GM19452 (cell line): ENCODE data around the gene RAX2.
"Not testable (repeated sequence)": the region's sequence is repeated elsewhere in the genome, so short reads cannot be mapped to it uniquely, and the experiment has no call there.

Experiments used
- ATAC-seq: cut with Tn5 transposase; IDR thresholded peaks from one replicate; pipeline ENCODE4 v1.9.1; 2021; ENCODE audit not compliant: unreplicated experiment

RAX2 gene

GRCh38 chr19:3778104-3778867, 6.3 kb upstream of the RAX2 start:
- no peak for ATAC-seq

- no peak for ATAC-seq
These were observed 4.5 kb upstream of the RAX2 start for GRCh38 chr19:3776479-3777040.

GRCh38 chr19:3775831-3776230, 3.8 kb upstream of the RAX2 start:
- no peak for ATAC-seq

DNA sequence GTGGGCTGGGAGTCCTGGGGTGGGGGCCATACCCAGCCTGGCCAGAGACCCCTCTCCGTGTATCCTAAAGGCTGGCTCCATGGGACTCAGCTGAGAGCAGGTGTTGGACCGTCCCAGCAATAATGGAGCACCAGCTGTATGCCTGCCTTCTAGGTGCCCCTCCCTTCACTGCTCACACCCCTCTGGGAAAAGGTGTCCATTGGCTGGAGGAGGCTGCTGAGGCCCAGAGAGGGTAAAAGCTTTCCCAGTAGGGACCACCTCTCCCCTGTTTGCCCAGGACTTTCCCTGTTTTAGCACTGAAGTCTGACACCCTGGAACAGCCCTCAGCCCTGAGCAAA, 3.3 kb upstream of the RAX2 start:
- ATAC-seq, result no peak

DNA sequence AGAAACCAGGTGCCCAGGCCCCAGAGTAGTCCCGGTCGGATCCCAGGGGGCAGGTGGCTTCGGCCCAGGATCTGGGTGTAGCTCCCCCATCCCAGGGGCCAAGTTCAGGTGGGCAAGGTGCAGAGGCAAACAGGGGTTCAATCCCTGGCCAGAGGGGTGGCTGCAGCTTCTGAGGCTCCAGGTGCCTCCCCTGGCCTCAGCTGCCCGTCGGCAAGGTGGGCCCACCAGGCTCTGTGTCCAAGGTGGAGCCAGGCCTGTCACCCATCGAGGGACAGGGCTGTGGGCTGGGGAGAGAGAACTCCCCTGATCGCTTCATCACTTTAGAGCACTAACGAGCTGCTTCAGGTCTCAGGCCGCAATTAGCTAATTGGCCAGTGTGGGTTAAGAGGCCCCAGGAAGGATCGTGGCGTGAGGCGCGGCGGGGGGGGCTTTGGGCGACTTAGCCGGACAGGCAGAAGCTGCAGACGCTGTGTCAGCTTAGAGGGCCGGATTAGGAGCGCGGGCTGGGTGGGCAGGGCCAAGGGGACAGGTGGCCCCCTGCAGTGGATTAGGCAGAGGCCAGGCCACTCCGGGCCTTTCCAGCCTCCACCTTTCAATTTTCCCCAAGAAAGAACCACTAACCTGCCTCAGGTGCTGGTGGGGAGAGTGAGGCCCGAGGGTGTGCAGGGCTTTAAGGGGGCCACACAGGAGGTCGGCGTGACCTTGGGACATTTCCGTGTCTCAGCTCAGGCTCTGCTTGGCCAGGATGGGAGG, 2.8 kb upstream of the RAX2 start:
- no peak for ATAC-seq

- no peak for ATAC-seq
These were observed 1.9 kb upstream of the RAX2 start for GRCh38 chr19:3773814-3774515.

- ATAC-seq, result no peak
These were observed 775 bp downstream of the RAX2 start for GRCh38 chr19:3771000-3771905.

DNA sequence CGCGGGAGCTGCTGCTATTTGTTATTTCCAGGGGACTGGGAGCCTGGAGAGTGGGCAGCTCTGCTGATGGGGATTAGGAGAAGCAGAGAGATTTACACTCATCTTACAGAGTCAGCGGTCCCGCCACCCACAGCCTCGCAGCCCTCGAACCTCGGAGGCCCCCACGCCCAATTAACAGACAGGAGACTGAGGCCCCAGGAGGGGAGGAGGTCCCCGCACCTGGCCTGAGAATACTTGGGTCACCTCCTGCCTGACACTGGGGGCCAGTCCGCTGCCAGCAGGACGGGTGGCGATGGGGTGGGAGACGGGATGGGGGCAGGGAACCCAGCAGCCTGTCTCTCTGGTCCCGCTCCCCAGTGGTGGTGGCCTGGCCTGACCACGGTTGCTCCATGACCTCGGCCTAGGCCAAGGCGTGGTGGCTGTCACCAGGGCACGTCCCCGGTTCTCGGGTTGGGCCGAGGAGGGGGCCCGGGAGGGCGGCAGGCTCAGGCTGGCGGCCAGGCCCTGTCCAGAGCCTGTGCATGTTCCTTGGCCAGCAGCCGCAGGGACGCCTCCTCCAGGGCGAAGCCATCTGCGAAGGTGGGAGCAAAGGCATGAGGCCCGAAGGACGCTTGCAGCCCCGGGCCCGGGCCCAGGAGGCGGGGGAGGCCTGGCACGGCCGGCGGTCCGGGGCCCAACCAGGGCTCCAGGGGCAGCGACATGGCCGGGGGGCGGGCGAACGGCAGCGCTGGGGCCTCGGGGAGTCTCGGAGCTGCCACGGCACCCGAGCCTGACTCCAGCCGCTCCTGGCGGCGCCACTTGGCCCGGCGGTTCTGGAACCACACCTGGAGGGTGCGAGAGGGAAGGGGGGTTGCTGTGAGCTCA, 1.7 kb downstream of the RAX2 start:
- no peak for ATAC-seq

- ATAC-seq, result no peak
These were observed 2.5 kb downstream of the RAX2 start for GRCh38 chr19:3769494-3769893.

GRCh38 chr19:3768748-3769099, 3.3 kb downstream of the RAX2 start:
- ATAC-seq, result no peak

DNA sequence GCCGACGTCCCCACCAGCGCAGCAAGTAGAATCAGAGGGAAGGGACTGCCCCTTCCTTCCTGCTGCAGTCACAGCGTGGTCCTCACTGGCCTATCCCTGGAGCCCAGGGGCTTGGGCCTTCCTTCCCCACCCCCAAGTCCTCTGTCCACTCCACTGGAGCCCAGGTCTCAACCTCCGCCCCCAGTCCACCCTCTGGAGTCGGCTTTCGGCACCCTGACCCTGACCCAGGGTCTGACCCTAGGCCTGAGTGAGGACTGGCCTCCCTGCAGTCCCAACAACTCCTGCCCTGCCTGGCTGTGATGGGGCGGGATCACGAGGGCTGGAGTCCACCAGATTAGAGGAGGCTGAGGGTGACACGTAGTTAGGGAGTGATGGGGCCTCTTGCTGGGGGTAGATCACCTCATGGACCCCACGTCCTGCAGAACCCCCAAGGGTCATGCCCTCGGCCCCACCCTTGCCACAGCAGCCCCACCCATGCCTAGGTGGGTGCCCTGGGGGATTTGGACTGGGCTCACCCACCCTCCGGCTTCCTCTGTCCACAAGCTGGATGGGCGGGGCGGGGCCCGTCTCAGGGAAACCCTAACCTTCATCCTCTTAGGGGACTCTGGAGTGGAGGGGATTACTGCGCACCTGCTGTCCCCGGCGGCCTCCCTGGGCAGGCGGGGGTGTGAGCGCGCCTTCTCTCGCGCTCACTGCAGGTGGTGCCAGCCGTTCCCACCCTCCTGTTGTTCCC, 3.8 kb downstream of the RAX2 start:
- ATAC-seq, result no peak

GRCh38 chr19:3767050-3767449, 5.0 kb downstream of the RAX2 start:
- ATAC-seq, result no peak

DNA sequence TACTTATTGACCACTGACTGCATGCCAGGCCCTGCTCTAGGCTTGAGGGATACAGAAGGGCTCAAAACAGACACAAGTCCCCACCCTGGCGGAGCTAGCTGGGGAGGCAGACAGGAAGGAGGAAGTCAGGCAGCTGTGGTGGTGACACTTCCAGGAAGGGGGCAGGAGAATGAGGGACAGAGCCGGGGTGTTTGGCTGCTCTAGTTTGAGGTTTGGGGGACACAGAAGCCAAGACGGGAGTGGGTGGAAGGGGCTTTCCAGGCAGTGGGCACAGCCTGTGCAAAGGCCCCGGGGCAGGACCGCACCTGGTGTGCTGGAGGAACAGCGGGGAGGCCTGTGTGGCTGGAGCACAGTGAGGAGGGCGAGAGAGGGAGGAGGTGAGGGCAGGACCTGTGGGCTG, 5.5 kb downstream of the RAX2 start:
- no peak for ATAC-seq

GRCh38 chr19:3765757-3766156, 6.3 kb downstream of the RAX2 start:
- not testable (repeated sequence) for ATAC-seq

DNA sequence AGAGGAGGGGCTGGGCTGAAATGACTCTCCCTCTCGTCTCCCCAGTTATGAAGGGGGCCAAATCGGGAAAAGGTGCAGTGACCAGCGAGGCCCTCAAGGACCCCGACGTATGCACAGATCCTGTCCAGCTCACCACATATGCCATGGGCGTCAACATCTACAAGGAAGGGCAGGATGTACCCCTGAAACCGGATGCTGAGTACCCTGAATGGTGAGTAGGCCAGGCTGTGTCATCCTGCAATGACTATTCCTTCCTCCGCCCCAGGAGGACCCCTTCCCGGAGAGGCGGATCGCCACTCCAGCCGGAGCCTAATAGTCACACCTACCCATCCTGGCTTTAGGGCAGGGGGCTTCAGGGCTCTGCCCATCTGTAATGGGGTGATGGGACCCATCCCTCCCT, 6.9 kb downstream of the RAX2 start:
- no peak for ATAC-seq

- peak; percentile 65 for ATAC-seq
These were observed 9.2 kb downstream of the RAX2 start, which contains the start of gene MRPL54 for GRCh38 chr19:3762501-3763459. MRPL54 (plus strand) TSS chr19:3762682; CDS start chr19:3762701, 19 bp downstream.

DNA sequence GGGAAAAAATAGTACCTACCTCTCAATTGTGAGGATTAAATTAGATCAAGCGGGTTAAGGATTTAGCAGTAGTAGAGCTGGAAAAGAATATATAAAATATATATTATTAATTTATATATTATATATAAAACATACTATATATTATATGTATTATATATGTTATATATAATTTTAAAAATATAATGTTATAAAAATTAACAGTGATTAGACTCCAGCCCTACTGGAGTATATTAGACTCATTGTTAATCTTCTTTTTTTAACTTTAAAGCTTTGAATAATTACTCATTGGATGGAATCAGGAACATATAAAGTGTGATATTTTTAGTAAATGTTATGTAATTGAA, 9.9 kb downstream of the RAX2 start:
- no peak for ATAC-seq
